HG02763 (cell line): ENCODE results near the gene FAM171A1.
"Not testable (repeated sequence)": the region's sequence is repeated elsewhere in the genome, so short reads cannot be mapped to it uniquely, and the experiment has no call there.

ENCODE experiments used
- ATAC-seq: cut with Tn5 transposase; IDR thresholded peaks from one replicate; pipeline ENCODE4 v1.9.1; 2021; ENCODE audit warnings: mild to moderate bottlenecking, moderate library complexity; ENCODE audit not compliant: unreplicated experiment

The FAM171A1 gene

GRCh38 chr10:15345450-15345849, 25.6 kb downstream of the FAM171A1 start:
- ATAC-seq, result no peak

DNA sequence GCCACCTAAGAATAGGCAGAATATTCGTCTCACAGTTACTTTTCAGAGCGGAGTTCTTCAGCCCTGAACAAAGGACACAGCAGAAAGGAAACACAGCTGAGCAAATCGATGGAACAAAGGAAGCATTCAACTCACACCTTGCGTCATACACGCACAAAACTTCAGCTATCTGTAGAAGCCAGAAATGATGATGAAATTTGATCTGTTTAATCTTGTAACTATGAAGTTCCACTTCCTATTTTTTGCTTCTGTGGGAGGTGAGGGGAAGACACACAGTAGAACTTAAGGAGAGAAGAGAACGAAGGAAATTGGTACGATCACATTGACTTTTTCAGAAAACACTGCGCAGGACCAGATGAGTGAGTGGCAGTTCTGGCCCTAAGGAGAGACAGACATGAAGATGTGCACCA, 26.2 kb downstream of the FAM171A1 start:
- ATAC-seq, result no peak

GRCh38 chr10:15344256-15344875, 26.7 kb downstream of the FAM171A1 start:
- no peak for ATAC-seq

GRCh38 chr10:15342970-15343369, 28.1 kb downstream of the FAM171A1 start:
- ATAC-seq, result no peak

GRCh38 chr10:15341502-15342128, 29.5 kb downstream of the FAM171A1 start:
- no peak for ATAC-seq

DNA sequence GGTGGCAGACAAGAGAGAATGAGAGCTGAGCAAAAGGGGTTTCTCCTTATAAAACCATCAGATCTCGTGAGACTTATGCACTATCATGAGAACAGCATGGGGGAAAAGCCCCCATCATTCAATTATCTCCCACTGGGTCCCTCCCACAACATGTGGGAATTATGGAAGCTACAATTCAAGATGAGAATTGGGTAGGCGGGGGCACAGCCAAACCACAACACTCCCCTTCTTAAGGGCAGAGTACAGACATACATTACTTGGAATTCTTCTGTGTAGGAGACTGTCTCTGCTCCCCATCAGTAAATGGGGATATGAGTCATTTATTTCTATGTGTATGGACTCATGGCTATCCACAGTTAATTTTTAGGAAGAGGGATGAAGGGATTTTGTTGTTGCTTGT, 31.2 kb downstream of the FAM171A1 start:
- no peak for ATAC-seq

DNA sequence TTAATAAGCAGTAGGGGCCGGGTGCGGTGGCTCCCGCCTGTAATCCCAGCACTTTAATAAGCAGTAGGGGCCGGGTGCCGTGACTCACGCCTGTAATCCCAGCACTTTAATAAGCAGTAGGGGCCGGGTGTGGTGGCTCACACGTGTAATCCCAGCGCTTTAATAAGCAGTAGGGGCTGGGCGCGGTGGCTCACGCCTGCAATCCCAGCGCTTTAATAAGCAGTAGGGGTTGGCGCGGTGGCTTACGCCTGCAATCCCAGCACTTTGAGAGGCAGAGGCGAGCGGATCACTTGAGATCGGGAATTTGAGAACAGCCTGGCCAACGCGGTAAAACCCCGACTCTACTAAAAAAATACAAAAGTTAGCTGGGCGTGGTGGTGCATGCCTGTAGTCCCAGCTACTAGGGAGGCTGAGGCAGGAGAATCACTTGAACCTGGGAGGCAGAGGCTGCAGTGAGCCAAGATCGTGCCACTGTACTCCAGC, 33.6 kb downstream of the FAM171A1 start:
- ATAC-seq, result not testable (repeated sequence)

GRCh38 chr10:15336211-15336610, 34.9 kb downstream of the FAM171A1 start:
- no peak for ATAC-seq

DNA sequence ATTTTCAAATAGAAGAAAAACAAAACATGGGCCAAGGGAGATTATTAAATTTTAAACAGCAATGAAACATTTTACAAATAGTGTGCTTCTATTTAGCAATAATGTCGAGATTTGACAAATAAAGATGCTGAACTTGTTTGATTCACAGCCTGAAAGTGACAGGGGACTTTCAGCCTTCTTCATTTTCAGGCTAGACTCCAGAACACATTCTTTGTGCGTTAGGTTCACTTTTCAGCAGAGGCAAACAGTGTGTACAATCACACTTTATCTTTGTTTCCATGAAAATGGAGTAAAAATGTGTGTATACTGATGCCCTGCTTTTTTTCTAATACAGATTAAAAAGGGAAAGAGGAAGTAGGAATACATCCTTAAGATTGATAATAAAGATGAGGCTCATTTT, 35.6 kb downstream of the FAM171A1 start:
- ATAC-seq, result no peak

DNA sequence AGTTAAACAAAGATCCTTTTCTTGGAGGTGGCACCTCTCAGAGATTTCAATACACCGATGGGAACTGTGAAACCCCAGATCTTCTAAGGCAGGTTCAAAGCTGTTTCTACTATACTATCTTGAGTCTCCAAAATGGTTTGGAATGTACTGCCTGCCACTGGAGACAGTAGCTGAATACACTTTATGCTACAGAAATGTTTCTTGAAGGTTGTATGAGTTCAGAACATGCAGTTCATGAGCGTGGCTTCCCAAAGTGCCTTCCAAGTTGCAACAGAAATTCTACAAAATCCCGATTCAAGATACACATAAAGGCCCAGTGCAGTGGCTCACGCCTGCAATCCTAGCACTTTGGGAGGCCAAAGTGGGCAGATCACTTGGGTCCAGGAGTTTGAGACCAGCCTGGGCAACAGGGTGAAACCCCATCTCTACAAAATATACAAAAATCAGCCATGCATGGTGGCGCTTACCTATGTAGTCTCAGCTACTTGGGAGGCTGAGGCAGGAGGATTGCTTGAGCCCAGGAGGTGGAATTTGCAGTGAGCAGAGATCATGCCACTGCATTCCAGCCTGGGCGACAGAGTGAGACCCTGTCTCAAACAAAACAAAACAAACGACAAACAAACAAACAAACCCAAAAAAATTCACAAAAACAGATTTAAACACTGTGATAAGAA, 36.3 kb downstream of the FAM171A1 start:
- no peak for ATAC-seq

DNA sequence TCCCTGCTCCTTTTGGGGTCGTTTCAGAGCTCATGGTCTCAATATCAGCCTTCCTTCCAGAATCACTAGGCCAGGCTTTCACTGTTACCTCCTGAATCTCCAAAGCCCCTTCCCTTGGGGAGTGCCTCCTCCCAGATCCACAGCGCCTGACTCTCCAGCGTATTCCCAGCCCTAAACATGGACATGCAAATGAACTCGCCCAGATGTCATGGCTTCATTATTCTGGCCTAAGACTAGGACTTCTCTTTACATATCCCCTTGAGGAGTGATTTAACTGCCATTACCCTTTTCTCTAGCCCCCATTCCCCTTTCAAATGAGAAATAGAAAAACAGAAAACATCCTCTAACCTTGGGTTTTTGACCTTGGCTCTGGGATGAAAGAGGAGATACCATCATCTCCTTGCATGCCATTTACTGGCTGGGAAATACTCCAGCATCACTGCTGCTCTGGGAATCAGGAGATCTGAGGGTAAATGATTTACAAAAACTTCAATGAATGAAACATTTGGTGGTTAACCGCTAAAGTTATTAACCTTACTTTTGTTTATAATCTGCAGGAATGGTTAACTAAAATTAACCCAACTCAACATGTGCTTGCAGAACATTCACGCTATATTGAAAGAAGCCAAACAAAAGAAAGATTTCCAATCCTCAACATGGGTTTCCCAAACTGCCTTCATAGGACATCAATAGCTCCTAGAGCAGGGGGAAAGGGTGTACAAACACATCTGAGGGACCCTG, 37.0 kb downstream of the FAM171A1 start:
- no peak for ATAC-seq

DNA sequence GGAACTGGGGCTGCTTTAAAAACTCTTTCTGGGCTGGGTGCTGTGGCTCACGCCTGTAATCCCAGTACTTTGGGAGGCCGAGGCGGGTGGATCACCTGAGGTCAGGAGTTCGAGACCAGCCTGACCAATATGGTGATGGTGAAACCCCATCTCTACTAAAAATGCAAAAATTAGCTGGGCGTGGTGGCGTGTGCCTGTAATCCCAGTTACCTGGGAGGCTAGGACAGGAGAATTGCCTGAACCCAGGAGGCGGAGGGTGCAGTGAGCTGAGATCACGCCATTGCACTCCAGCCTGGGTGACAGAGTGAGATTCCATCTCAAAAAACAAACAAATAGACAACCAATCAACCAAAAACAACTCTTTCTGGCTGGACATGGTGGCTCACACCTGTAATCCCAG, 37.9 kb downstream of the FAM171A1 start:
- ATAC-seq, result not testable (repeated sequence)

DNA sequence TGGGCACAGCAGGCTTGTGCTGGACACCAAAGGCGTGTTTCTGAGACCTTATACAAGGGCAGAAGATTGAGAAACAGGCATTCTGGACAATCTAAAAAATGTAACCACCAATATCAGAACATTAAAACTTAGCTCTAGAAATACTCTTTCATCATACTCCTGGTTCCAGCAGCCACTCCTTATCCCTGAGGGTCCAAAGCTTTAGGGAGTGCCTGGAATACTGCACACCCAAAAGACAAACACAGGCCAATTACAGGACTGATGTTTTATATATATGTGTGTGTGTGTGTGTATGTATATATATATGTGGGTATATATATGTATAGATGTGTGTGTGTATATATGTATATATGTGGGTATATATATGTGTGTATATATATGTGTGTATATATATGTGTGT, 39.6 kb downstream of the FAM171A1 start:
- no peak for ATAC-seq

DNA sequence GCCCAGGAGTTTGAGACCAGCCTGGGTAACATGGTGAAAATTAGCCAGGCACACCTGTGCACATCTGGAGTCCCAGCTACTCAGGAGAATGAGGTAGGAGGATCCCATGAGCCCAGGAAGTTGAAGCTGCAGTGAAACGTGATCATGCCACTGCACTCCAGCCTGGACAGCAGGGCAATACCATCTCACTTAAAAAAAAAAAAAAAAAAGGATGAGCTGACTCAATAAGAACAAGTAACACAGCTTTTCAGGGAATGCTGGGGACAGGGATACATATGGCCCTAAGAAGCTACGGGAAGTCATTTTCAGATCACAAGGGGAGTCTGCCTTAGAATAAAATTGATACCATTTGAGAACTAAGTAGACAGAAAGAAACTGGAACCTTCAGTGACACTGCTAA, 41.7 kb downstream of the FAM171A1 start:
- no peak for ATAC-seq

- no peak for ATAC-seq
Measured at GRCh38 chr10:15325944-15326284, 45.2 kb downstream of the FAM171A1 start.

DNA sequence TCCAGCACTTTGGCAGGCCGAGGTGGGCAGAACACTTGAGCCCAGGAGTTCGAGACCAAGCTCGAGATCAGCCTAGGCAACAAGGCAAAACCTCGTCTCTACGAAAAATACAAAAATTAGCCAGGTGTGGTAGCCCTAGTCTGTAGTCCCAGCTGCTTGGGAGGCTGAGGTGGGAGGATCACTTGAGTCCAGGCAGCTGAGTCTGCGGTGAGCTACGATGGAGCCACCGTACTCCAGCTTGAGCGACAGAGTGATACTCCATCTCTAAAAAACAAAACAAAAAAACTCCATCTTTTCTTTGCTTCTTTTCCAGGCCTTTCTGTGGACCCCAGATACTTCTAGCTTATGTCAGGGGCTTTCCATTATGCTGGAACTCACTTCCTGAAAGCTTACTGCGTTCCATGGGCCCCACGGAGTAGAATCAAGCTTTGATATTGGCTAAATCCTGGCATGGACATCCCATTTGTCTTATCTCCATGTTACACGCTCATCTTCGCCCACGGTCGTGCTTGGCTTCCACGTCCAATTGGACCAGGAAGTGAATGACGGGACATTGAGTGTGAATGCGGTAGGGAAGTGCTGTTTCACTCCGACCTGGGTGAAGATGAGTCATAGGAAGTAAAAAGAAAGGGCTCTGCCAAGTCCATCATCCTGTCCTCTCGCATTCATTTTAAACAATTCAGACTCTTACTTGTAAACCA, 45.7 kb downstream of the FAM171A1 start:
- no peak for ATAC-seq

GRCh38 chr10:15324611-15325010, 46.5 kb downstream of the FAM171A1 start:
- ATAC-seq, result no peak

DNA sequence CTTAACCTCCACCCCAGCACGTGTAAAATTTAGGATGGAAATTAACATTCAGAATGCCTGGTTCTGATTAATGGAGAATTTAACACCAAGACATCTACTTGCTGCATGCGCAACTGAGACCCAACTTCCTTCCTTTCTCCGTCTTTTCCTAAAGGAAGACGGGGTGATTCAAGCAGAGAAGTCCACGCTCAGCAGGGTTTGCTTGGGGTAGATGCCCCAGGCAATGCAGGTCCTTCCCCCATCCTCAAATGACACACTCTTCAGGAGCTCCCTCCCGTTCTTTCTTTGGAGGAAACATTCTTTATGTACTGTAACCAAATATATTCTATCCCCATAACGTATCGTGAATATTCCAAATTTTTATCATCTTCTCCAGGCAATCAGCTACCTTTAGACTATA, 47.0 kb downstream of the FAM171A1 start:
- no peak for ATAC-seq

- ATAC-seq, result no peak
Measured at GRCh38 chr10:15322356-15322755, 48.7 kb downstream of the FAM171A1 start.

- no peak for ATAC-seq
Measured at GRCh38 chr10:15321431-15322341, 49.4 kb downstream of the FAM171A1 start.
